Lower lobe of right lung (tissue), 2 donors: ENCODE data around the gene TMEM212. TPM values are rescaled to one million over a fixed set of nuclear protein-coding genes. Genes with fewer than 3 reads are reported as not detected.

Experiments
- ATAC-seq, 2 donors: fragments of 200-7000 bp; cut with Tn5 transposase; one replicate each; pipeline ENCODE4 v1.9.1; 2020 to 2022; ENCODE audit warnings: mild to moderate bottlenecking in 2 of 2, moderate library complexity in 2 of 2
- DNase-seq: peaks from one replicate; pipeline ENCODE4 v3.0.0-alpha.2; 2020
- H3K27ac ChIP-seq: fragments of 200-600 bp; one replicate; pipeline ENCODE4 v1.8.0; 2022
- H3K27me3 ChIP-seq: fragments of 200-600 bp; one replicate; pipeline ENCODE4 v1.8.0; 2022; ENCODE audit warnings: low read depth
- H3K36me3 ChIP-seq: fragments of 200-600 bp; one replicate; pipeline ENCODE4 v1.8.0; 2022; ENCODE audit warnings: mild to moderate bottlenecking
- H3K4me1 ChIP-seq: fragments of 200-600 bp; one replicate; pipeline ENCODE4 v1.8.0; 2022
- H3K4me3 ChIP-seq: fragments of 200-600 bp; one replicate; pipeline ENCODE4 v1.8.0; 2022; ENCODE audit warnings: mild to moderate bottlenecking
- H3K9me3 ChIP-seq: fragments of 200-600 bp; one replicate; pipeline ENCODE4 v1.8.0; 2022
- CTCF ChIP-seq: fragments of 200-600 bp; IDR thresholded peaks from one replicate; pipeline ENCODE4 v1.8.0; 2022; ENCODE audit warnings: antibody characterized with exemption, mild to moderate bottlenecking
- intact Hi-C: fragments of 100-400 bp; cut with DNase I; formaldehyde crosslinking; loops from one replicate; pipeline ENCODE4 v1.11.0; 2022
- total RNA-seq: library from RNA; stranded (reverse); fragmentation: NEBNext Ultra II Directional; extraction: Animal tissue kit (Norgen Biotek cat#: 25700); gene quantifications from one replicate; pipeline ENCODE4 v1.2.1, GENCODE V29; 2021
- donor health status: DM: no; HTN: yes; CAD: no; lungs with severe emphysema.

The TMEM212 gene
- total RNA-seq, 1 donor from 2014 or later = 5.2 TPM

- DNase-seq (no peak), ATAC-seq (peak in 1 of 2 donors; percentile 55)
- no peak for TF ChIP-seq CTCF
- Histone ChIP-seq H3K9me3 (no peaks in the 10 kb centered on the region), H3K4me1 (peaks cover 35% of the 10 kb centered on the region), H3K27me3 (no peaks in the 10 kb centered on the region), H3K4me3 (no peak overlapping the region), H3K36me3 (no peaks in the 10 kb centered on the region), H3K27ac (no peak overlapping the region)
- intact Hi-C loops = no loop called here
Measured at GRCh38 chr3:171840811-171841619, 2.1 kb upstream of the TMEM212 start.

GRCh38 chr3:171841620-171842000, 1.5 kb upstream of the TMEM212 start:
- ATAC-seq (no peak), DNase-seq (no peak)

GRCh38 chr3:171844873-171845272, 1.7 kb downstream of the TMEM212 start:
- ATAC-seq (no peak), DNase-seq (no peak)
- no peaks in the 10 kb centered on the region for H3K36me3 ChIP-seq
- H3K27me3 ChIP-seq = no peaks in the 10 kb centered on the region
- peaks cover 22% of the 10 kb centered on the region for H3K4me1 ChIP-seq
- no peak overlapping the region for H3K4me3 ChIP-seq
- intact Hi-C loops = no loop called here
- no peak for TF ChIP-seq CTCF
- H3K9me3 ChIP-seq = no peaks in the 10 kb centered on the region
- no peak overlapping the region for H3K27ac ChIP-seq

More at GRCh38 chr3:171841620-171842000, 1.5 kb upstream of the TMEM212 start:
- H3K27ac ChIP-seq = no peak overlapping the region
- intact Hi-C loops = no loop called here
- peaks cover 35% of the 10 kb centered on the region for H3K4me1 ChIP-seq
- H3K36me3 ChIP-seq = no peaks in the 10 kb centered on the region
- H3K27me3 ChIP-seq = no peaks in the 10 kb centered on the region
- H3K4me3 ChIP-seq = no peak overlapping the region
- TF ChIP-seq CTCF = no peak
- no peaks in the 10 kb centered on the region for H3K9me3 ChIP-seq

- H3K27ac ChIP-seq = no peak overlapping the region
- DNase-seq (no peak), ATAC-seq (no peak)
- H3K4me1 ChIP-seq = peaks cover 29% of the 10 kb centered on the region
- H3K9me3 ChIP-seq = no peaks in the 10 kb centered on the region
- no peaks in the 10 kb centered on the region for H3K27me3 ChIP-seq
- H3K4me3 ChIP-seq = no peak overlapping the region
- TF ChIP-seq CTCF = no peak
- no peaks in the 10 kb centered on the region for H3K36me3 ChIP-seq
- intact Hi-C loops = no loop called here
Measured at GRCh38 chr3:171845481-171846284, 2.5 kb downstream of the TMEM212 start.

- no peaks in the 10 kb centered on the region for H3K36me3 ChIP-seq
- no peak for ATAC-seq
- no peaks in the 10 kb centered on the region for H3K27me3 ChIP-seq
- DNase-seq = no peak
- H3K27ac ChIP-seq = no peak overlapping the region
- intact Hi-C loops = no loop called here
- H3K9me3 ChIP-seq = no peaks in the 10 kb centered on the region
- TF ChIP-seq CTCF = no peak
- no peak overlapping the region for H3K4me3 ChIP-seq
- peaks cover 23% of the 10 kb centered on the region for H3K4me1 ChIP-seq
Measured at GRCh38 chr3:171846597-171846996, 3.4 kb downstream of the TMEM212 start.
